Occipital lobe (tissue), 2 donors: ENCODE results near the gene LRRC14B. TPM values are rescaled to one million over a fixed set of nuclear protein-coding genes. Genes with fewer than 3 reads are reported as not detected.

Source experiments
- DNase-seq: peaks from one replicate; lab custom pipeline; 2025; lab: John Stamatoyannopoulos, UW
- total RNA-seq: library from RNA; depleted of rRNA; stranded (reverse); fragments of >200 nt; gene quantifications from one replicate; pipeline ENCODE4 v1.2.3, GENCODE V29; 2014

LRRC14B gene
- not detected for total RNA-seq

- peak; percentile 43 for DNase-seq
These were observed at the start of gene LRRC14B for GRCh38 chr5:191036-191948. Gene LRRC14B, plus strand, starts transcription at chr5:191495. Its CDS starts 44 bp downstream, at chr5:191539.

GRCh38 chr5:141761-142160 is 49.5 kb upstream of the LRRC14B start:
- DNase-seq = no peak

- DNase-seq = no peak
These were observed 49.0 kb upstream of the LRRC14B start for GRCh38 chr5:142246-142810.

- no peak for DNase-seq
These were observed 48.3 kb upstream of the LRRC14B start for GRCh38 chr5:143041-143440.

DNA sequence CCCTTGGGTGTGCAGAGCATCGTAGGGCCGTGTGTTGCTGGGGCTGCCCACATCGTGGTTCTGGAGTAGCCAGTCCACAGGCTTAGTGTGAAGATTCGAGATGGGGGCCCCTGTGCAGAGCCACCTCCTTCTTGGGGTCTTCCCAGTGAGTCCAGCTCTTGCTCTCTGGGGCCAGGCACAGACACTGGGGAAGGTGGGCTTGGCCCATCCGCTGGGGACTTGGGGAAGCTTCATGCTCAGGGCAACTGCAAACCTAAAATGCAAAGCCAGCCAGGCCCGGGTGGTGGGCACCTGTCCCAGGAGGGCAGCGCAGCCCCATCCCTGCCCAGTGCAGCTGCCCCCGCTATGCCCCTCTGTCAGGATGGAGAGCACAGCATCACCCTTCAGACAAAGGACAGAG is 46.4 kb upstream of the LRRC14B start:
- no peak for DNase-seq

DNA sequence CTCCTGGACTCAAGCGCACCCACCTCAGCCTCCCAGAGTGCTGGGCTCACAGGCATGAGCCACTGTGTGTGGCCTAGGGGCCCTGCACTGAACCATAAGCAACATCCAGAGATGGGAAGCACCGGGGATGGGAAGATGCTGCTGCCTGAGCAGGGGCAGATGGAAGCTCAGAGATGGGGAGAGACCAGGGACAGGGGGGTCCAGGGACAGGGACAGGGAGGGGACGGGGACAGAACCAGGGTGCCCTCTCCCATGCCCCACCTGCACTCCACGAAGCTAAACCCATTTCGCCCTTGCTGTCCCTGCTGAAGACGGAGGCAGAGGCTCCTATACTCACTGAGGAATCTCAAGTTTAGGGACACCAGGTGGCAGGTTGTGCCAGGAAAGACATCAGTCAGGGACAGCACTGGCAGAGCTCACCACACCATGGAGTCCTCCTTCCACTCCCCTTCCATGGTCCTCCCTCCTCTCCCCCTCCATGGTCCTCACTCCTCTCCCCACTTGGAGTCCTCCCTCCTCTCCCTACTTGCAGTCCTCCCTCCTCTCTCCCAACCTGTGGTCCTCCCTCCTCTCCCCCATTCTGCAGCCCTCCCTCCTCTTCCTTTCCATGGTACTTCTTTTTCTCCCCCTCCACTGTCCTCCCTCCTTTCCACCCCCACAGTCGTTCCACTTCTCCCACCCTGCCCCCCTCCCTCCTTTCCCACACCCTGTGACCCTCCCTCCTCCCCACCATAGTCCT is 45.5 kb upstream of the LRRC14B start:
- no peak for DNase-seq

GRCh38 chr5:147751-148150 is 43.5 kb upstream of the LRRC14B start:
- no peak for DNase-seq

- no peak for DNase-seq
These were observed 41.4 kb upstream of the LRRC14B start for GRCh38 chr5:149745-150485.

GRCh38 chr5:150746-151145 is 40.5 kb upstream of the LRRC14B start:
- no peak for DNase-seq

GRCh38 chr5:152077-152476 is 39.2 kb upstream of the LRRC14B start:
- no peak for DNase-seq

DNA sequence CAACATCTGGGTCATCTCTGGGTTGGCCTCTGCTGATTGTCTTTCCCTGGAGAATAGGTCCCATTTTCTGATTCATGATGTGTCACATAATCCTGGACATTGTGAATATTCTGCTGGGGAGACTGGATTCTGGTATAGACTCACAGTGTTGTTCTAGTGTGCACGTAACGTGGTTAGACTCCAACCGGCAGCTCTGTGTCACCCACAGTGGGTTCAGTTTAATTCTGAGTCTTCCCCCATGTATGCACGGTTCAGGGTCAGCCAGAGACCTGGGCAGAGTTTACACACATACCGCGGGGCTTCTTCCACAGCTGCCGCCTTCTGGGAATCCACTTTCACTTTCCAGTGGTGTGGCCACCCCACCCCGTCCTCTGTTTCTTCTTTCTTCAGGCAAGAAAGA is 38.0 kb upstream of the LRRC14B start:
- no peak for DNase-seq

DNA sequence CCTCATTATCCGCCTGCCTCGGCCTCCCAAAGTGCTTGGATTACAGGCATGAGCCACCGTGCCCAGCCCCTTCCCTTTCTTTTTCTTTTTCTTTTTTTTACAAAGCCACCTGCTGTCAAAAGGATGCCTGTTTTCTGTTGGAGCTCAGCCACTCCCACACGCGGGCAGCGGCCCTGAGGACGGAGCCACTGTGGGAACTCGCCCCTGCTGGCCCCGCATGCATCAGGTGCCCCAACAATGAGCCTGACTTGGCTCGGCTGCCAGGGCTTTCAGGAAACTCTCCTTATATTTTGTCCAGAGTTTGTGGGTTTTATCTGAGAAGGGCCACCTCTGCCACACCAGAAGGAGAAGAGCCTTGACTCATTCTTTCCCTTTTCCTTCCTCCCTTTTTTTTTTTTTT is 37.1 kb upstream of the LRRC14B start:
- DNase-seq = no peak

DNA sequence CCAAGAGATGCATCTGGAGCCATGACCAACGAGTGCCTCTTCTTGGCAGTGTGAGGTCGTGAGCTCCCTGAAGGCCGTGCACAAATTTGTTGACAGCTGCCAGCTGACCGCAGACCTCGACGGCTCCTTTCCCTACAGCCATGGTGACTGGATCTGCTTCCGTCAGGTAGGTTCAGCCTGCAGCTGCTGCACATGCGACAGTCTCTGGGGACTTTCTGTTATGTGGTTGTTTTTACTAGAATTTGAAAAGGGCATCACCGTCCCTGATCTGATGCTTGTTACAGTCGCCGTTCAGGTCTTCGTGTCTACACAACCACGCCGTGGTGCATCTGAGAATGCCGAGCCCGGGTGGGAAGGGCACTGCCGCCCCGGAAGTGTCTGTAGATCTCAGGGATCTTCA is 36.5 kb upstream of the LRRC14B start:
- no peak for DNase-seq

DNA sequence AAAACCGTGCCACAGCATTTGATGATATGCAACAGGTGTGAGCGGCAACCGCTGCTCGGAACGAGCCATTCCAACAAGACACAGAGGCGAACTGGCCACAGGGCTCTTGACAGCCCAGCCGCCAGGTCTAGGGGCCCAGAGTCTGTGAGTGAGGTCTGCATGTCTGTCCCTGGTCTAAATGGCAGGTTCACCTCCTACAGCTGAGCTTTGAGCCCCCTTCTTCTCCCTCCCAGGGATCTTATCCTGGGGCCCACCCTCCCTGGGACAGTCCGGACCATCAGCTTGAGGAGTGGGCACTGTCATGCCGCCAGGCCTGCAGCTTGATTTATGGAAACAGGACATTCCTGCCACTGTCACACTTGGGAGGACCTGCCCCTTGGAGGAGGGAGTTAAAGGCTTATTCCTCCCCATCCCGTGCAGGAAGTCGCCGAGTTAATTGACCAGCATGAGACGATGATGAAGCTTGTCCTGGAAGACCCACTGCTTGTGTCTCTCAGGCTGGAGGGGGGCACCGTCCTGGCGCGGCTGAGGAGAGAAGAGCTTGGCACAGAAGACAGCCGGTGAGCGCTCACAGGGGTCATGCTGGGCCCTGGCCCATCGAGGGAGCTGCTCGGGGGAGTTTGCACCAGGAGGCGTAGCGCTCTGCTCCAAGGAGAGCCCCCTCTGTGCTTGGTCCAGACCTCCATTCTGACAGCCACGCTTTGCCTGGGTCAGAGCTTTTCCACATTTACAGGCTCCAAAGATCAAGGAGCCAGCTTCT is 35.5 kb upstream of the LRRC14B start:
- no peak for DNase-seq

DNA sequence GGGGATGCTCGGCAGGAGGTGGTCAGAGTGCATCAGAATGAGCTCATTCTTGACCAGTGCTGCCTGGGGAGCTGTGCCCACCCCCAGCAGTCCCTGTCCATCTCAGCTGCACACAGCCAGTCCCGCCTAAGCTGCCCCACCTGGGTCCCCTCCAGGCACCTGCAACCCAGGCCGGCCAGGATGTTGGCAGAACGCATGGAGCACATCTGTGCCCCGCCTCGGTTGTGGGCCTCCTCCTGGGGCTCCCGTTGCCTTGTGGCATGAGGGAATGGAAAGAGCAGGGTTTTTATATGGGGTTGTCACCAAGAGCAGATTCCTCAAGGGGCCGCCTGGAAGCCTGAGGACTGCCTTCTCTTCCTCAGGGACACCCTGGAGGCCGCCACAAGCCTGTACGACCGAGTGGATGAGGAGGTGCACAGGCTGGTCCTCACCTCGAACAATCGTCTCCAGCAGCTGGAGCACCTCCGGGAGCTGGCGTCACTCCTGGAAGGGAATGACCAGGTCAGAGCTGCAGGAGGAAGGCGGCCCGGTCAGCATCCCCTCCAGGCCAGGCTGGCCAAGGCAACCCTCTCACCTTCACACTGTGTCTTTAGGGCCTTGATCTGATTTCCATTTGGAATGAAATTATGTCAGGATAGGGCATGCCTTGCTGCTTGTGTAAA is 34.8 kb upstream of the LRRC14B start:
- no peak for DNase-seq

DNA sequence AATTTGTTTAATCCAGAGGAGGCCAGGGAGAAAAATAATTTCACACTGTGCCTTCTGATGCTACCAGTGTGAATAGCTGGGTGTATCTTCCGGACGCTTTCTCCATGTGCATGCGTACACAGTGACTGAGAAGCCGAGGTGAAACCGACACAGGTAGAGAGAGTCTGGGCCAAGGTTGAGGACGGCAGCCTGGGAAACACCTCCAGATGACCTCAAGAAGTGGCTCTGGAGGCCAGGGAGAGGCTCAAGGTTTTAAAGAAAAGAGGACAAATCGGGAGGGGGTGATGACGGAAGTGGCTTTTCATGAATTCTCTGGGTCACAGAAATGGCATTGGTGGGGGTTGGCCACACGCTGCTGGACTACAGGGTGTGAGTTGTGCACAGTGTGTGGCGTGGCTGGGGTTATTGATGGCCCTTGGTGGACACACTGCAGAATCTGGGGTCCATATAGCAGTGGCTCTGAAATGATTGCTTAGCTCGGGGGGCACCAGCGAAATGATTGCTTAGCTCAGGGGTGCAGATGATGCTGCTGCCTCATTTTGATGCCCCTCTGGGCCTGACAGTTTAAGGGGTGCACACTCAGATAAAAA is 34.1 kb upstream of the LRRC14B start:
- no peak for DNase-seq

DNA sequence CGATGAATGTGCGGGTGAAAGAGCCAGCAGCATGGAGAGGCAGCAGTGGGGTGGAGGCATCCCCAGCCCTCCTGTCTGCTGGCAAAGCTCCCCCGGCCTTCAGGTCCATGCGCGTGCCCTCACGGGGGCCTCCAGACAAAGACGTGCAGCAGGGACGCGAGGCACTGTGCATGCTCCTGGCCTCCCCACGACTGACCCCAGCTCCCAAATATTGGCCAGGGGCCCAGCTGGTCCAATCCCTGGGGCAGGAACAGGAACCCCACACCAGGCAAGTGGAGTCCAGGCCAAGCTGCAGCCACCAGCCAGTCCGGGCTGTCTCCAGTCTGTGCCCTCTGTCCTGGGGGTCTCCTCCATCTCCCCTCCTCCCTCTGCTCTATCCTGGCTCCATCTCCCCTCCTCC is 33.5 kb upstream of the LRRC14B start:
- DNase-seq = no peak

- DNase-seq = no peak
These were observed 32.4 kb upstream of the LRRC14B start for GRCh38 chr5:158807-159447.

DNA sequence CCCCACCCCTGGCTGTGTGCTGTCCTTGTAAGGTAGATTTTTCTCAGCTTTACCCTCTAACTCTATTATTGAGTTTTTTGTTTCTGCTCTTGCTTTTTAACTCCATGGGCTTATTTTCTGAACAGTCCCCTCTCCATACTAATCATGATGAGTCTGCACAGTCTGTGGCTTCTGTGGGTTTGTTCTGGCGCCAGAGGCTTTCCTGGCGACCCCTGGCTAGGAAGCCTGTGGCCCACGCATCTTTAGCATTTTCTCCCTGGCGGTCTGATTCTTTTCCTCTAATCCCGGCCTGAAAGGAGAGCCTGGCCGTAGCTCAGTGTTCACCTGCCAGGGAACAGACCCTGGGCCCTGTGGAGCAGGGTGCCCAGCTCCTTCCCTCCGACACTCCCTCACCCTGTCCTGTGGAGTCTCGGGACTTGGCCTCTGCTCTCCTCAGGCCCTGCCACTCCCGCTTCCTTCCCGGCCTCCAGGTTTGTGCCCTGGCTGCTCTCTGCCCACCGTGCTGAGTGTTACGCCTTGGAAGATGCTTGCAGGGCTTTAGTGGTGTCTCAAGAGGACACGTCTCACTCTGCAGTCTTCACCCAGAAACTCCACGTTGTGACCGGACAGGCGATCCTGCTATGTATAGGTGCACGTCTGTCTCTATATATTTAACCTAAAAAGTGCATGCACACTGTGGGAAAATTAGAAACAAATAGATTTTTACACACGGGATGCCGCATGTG is 31.7 kb upstream of the LRRC14B start:
- DNase-seq = no peak
